Panc1 (cell line): Measurements from ENCODE around the gene C22orf42.

Experiments used
- POLR2AphosphoS5 ChIP-seq: IDR thresholded peaks from 2 replicates; pipeline ENCODE4 v1.6.1; 2012; ENCODE audit warnings: mild to moderate bottlenecking, low read depth, low read length, moderate library complexity
- SIN3A ChIP-seq: IDR thresholded peaks from 2 replicates; pipeline ENCODE4 v1.6.1; 2012; ENCODE audit warnings: low read depth, mild to moderate bottlenecking, low read length, moderate library complexity, borderline replicate concordance; ENCODE audit not compliant: insufficient read depth
- TCF7L2 ChIP-seq: IDR thresholded peaks from 2 replicates; pipeline ENCODE4 v1.6.1; 2011; ENCODE audit warnings: mild to moderate bottlenecking, low read depth, low read length, inconsistent platforms
- TF ChIP-seq, protein P1 (sequence below), 2 experiments: IDR thresholded peaks; 2 replicates each; pipeline ENCODE4 v1.6.1; 2011 to 2012; ENCODE audit warnings: low read depth in 2 of 2, control low read depth in 1 of 2, low read length in 1 of 2, mild to moderate bottlenecking in 1 of 2, moderate library complexity in 1 of 2; ENCODE audit not compliant: insufficient read depth in 1 of 2
- TF ChIP-seq, protein P2 (sequence below): fragments of 450-650 bp; IDR thresholded peaks from 2 replicates; pipeline ENCODE4 v1.5.1; 2017; ENCODE audit warnings: mild to moderate bottlenecking

- TF ChIP-seq, protein P1, sequence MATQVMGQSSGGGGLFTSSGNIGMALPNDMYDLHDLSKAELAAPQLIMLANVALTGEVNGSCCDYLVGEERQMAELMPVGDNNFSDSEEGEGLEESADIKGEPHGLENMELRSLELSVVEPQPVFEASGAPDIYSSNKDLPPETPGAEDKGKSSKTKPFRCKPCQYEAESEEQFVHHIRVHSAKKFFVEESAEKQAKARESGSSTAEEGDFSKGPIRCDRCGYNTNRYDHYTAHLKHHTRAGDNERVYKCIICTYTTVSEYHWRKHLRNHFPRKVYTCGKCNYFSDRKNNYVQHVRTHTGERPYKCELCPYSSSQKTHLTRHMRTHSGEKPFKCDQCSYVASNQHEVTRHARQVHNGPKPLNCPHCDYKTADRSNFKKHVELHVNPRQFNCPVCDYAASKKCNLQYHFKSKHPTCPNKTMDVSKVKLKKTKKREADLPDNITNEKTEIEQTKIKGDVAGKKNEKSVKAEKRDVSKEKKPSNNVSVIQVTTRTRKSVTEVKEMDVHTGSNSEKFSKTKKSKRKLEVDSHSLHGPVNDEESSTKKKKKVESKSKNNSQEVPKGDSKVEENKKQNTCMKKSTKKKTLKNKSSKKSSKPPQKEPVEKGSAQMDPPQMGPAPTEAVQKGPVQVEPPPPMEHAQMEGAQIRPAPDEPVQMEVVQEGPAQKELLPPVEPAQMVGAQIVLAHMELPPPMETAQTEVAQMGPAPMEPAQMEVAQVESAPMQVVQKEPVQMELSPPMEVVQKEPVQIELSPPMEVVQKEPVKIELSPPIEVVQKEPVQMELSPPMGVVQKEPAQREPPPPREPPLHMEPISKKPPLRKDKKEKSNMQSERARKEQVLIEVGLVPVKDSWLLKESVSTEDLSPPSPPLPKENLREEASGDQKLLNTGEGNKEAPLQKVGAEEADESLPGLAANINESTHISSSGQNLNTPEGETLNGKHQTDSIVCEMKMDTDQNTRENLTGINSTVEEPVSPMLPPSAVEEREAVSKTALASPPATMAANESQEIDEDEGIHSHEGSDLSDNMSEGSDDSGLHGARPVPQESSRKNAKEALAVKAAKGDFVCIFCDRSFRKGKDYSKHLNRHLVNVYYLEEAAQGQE (IDR thresholded peaks at IDR 0.05; ENCODE audit: insufficient read depth in 1 of 2, low read depth in 2 of 2, low read length in 1 of 2) = no peak
- TF ChIP-seq, protein P2, sequence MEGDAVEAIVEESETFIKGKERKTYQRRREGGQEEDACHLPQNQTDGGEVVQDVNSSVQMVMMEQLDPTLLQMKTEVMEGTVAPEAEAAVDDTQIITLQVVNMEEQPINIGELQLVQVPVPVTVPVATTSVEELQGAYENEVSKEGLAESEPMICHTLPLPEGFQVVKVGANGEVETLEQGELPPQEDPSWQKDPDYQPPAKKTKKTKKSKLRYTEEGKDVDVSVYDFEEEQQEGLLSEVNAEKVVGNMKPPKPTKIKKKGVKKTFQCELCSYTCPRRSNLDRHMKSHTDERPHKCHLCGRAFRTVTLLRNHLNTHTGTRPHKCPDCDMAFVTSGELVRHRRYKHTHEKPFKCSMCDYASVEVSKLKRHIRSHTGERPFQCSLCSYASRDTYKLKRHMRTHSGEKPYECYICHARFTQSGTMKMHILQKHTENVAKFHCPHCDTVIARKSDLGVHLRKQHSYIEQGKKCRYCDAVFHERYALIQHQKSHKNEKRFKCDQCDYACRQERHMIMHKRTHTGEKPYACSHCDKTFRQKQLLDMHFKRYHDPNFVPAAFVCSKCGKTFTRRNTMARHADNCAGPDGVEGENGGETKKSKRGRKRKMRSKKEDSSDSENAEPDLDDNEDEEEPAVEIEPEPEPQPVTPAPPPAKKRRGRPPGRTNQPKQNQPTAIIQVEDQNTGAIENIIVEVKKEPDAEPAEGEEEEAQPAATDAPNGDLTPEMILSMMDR = no peak
- TF ChIP-seq POLR2AphosphoS5 = no peak
- no peak for TF ChIP-seq TCF7L2
- TF ChIP-seq SIN3A = no peak
Observed at GRCh38 chr22:32144496-32145274, 14.4 kb downstream of the C22orf42 start.
